Stromal cell of bone marrow (primary cell): ENCODE measurements around the gene MED16.

Experiments used
- DNase-seq: peaks from one replicate; pipeline ENCODE4 v3.0.0-alpha.2; 2012; ENCODE audit warnings: low read depth

Gene MED16

DNA sequence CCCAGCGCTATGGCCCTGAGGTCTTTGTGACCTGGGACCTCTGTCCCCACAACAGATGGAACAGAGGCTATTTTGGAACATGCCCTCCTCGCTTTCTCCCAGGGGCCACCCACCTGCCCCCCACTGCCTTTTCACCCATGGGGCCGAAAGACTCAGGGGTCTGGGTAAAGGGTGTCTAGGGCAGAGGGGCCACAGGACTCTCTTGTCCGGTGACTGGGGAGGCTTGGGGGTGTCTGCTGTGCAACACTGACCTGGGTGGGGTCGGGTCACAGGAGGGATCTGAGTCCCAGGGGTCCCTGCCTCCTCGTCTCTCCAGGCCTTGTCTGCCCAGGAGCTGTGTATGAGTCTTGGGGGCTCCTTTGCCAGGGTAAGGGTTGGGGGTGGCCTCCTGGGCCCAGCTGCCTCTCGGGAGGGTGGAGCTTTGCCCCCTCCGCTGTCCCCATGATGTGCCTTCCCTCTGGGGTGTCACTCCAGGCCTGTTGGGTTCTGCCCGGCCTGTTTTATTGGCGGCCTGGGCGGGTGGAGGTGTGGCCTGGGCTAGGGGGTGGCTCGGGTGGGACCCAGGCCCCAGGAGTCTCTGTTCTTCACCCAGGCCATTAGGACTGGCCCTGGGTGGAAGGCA, 34.9 kb upstream of the MED16 start:
- DNase-seq = no peak

- DNase-seq = no peak
Observed at GRCh38 chr19:927351-927779, 34.4 kb upstream of the MED16 start.

- DNase-seq = no peak
Observed at GRCh38 chr19:926589-927350, 33.8 kb upstream of the MED16 start.

- no peak for DNase-seq
Observed at GRCh38 chr19:926323-926588, 33.3 kb upstream of the MED16 start.

GRCh38 chr19:925526-926322, 32.7 kb upstream of the MED16 start, which contains the start of gene ARID3A:
TSS of gene ARID3A (plus strand) at chr19:926035. CDS start at chr19:929529, 3,494 bp downstream.
- DNase-seq = peak; percentile 61

DNA sequence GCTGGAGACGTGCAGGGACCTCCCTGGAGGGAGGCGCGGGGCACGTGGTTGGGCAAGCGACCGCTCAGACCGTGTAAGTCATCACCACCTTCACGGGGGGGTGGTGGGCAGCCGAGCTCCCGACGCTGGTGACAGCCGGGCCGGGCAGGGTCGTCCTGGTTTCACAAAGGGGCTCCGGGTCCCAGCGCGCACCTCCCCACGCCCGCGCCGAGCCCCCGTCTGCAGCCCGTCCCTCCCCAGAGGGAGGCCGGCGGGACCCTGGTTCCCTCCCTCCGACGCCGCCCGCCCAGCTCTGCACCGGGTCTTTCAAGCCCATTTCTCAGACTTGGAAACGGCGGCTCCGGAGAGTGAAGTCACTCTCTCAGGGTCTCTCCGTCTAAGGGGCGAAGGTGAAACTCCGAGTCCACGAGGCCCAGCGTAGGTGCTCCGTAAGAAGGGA, 32.1 kb upstream of the MED16 start:
- no peak for DNase-seq

- DNase-seq = no peak
Observed at GRCh38 chr19:924553-925086, 31.6 kb upstream of the MED16 start.

DNA sequence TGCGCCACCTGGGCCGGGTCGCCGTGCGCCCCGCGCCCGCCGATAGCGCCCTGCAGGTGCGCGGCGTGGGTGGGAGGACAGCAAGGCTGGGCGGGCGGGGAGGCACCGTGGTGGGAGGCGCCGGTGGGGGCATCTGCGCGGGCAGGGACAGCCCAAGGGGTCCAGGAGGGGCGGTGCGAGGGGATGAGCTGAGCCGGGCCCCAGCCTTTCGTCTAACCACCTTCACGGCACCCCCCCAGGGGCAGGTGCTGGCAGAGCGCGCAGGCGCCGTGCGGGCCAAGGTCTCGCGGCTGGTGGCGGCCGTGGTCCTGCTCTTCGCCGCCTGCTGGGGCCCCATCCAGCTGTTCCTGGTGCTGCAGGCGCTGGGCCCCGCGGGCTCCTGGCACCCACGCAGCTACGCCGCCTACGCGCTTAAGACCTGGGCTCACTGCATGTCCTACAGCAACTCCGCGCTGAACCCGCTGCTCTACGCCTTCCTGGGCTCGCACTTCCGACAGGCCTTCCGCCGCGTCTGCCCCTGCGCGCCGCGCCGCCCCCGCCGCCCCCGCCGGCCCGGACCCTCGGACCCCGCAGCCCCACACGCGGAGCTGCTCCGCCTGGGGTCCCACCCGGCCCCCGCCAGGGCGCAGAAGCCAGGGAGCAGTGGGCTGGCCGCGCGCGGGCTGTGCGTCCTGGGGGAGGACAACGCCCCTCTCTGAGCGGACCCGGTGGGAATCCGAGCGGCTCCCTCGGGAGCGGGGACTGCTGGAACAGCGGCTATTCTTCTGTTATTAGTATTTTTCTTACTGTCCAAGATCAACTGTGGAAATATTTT, 27.3 kb upstream of the MED16 start:
- no peak for DNase-seq

DNA sequence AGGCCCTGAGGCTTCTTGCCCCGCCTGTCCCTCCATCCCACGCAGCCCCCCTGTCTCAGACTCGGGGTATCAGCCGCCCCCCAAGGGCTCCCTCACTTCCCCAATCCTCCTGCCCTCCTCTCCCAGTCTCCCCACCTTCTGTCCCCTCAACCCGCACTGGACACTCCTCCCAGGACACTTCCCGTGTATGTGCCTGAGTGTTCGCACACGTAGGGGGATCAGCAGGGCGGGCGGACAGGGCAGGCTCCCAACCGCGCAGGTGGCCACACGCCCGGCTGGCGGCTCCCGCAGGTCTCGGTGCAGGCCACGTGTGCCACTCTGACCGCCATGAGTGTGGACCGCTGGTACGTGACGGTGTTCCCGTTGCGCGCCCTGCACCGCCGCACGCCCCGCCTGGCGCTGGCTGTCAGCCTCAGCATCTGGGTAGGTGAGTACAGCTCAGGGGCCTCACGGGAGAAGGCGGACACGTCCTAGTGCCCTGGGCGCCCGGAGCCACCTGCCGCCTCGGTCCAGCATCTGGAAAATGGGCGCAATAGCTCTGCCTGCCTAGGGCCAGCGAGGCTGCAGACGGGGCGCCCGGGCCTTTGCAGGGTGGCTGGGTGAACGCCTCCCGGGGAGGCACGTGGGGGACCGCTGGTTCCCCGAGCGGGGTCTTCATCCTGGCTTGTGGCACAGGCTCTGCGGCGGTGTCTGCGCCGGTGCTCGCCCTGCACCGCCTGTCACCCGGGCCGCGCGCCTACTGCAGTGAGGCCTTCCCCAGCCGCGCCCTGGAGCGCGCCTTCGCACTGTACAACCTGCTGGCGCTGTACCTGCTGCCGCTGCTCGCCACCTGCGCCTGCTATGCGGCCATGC, 26.4 kb upstream of the MED16 start:
- DNase-seq = no peak

- DNase-seq = no peak
Observed at GRCh38 chr19:918481-919198, 25.7 kb upstream of the MED16 start.

GRCh38 chr19:918152-918437, 25.1 kb upstream of the MED16 start:
- no peak for DNase-seq

DNA sequence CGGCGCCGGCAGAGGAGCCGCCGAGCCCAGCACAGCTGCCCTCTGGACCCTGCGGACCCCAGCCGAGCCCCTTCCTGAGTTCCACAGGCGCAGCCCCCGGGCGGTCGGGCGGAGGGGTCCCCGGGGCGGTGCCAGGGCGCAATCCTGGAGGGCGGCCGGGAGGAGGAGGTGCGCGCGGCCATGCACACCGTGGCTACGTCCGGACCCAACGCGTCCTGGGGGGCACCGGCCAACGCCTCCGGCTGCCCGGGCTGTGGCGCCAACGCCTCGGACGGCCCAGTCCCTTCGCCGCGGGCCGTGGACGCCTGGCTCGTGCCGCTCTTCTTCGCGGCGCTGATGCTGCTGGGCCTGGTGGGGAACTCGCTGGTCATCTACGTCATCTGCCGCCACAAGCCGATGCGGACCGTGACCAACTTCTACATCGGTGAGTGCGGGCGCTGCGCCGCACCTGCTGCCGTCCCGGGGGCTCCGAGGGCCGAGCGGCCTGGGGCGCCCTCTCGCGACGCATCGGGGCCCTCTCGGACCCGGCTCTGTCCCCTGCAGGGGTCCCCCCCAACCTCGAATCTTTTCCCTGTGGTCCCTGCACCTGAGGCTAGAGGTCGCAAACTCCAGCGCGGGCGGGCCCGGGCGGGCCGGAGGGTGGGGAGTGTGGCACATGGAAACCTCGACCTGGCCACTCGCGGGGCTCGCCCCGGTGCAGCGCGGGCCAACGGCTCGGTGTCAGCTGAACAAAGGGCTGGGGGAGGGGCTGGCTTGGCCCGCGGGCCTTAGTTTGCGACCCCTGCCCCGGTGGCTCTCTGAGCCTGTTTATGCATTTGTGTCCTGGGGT, 24.6 kb upstream of the MED16 start, which contains the start of gene KISS1R:
KISS1R (plus strand) TSS at position 11 of the 829 bp plus-strand sequence; CDS start at position 181, 170 bp downstream.
- no peak for DNase-seq

GRCh38 chr19:916645-917322, 23.8 kb upstream of the MED16 start:
- no peak for DNase-seq

GRCh38 chr19:913080-913748, 20.2 kb upstream of the MED16 start, which contains the start of gene R3HDM4:
TSS of gene R3HDM4 (minus strand) at chr19:913219. CDS start at chr19:913157, 62 bp downstream.
- DNase-seq = no peak

DNA sequence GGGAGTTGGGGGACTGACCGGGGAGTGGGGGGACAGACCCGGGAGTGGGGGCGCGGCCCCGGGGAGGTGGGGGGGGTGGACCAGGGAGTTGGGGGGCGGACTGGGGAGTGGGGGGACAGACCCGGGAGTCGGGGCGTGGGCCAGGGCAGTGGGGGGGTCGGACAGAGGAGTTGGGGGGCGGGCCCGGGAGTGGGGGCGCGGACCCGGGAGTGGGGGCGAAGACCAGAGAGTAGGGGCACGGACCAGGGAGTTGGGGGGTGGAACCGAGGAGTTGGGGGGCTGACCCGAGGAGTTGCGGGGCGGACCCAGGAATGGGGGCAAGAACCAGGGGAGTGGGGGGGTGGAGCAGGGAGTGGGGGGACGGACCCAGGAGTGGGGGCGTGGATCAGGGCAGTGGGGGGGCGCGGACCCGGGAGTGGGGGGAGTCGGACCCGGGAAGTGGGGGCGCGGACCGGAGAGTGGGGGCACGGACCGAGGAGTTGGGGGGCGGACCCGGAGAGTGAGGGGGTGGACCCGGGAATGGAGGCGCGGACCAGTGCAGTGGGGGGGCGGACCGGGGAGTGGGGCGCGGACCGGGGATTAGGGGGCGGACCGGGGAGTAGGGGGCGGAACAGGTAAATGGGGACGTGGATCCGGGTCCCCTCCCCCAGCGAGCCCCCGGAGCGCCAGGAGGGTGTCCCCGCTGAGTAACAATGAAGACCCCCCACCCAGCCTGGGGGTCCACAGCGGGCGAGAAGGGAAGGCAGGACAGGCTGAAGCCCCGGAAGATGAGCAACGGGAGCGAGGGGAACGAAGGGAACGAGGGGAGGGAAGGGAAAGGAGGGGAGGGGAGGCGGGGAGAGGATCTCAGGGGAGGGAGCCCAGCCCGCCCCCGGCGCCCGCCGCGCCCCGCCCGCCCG, 19.4 kb upstream of the MED16 start:
- DNase-seq = no peak

DNA sequence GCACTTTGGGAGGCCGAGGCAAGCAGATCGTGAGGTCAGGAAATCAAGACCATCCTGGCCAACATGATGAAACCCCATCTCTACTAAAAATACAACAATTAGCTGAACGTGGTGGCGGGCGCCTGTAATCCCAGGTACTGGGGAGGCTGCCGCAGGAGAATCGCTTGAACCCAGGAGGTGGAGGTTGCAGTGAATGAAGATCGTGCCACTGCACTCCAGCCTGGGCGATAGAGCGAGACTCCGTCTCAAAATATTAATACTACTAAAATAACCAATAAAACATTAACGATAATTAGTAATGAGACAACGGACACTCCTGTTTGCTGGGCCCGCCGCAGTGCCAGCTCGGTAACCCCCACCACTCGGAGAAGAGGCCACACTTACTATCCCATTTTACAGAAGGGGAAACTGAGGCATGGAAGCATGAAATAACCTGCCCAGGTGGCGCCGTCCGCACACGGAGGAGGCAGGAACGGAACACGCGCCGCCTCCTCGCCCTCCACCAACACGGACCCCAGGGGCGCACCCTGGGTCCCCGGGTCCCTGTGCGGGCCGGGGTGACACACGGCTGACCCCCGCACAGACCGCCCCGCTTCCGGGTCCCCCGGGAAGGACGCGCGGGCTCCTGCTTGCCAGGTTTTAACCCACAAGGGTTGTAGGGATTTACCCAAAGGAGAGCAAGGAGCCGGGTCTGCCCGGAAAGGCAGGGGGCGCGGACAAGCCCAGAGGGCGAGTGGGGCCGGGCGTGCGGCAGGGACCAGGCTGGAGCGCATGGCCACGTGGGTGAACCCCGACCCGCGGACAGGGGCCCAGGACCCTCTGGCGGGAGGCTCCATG, 18.4 kb upstream of the MED16 start:
- no peak for DNase-seq
